Measurements from ENCODE around the gene EIF4EBP2.
A peak's percentile ranks its signal among the peaks of the same experiment; 100 is the strongest.

EIF4EBP2 gene

GRCh38 chr10:70363971-70364771 lies 39.8 kb upstream of the EIF4EBP2 start:
- no peaks in the 10 kb centered on the region for H3K36me3 ChIP-seq (ENCODE audit: low read depth)
- no peaks in the 10 kb centered on the region for H3K9me3 ChIP-seq (ENCODE audit: severe bottlenecking)
- TF ChIP-seq, protein P1, sequence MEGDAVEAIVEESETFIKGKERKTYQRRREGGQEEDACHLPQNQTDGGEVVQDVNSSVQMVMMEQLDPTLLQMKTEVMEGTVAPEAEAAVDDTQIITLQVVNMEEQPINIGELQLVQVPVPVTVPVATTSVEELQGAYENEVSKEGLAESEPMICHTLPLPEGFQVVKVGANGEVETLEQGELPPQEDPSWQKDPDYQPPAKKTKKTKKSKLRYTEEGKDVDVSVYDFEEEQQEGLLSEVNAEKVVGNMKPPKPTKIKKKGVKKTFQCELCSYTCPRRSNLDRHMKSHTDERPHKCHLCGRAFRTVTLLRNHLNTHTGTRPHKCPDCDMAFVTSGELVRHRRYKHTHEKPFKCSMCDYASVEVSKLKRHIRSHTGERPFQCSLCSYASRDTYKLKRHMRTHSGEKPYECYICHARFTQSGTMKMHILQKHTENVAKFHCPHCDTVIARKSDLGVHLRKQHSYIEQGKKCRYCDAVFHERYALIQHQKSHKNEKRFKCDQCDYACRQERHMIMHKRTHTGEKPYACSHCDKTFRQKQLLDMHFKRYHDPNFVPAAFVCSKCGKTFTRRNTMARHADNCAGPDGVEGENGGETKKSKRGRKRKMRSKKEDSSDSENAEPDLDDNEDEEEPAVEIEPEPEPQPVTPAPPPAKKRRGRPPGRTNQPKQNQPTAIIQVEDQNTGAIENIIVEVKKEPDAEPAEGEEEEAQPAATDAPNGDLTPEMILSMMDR (IDR thresholded peaks at IDR 0.05; ENCODE audit: poor library complexity, severe bottlenecking), result peak; percentile 92
- H3K4me1 ChIP-seq (ENCODE audit: insufficient read depth, poor library complexity, severe bottlenecking), result peaks cover 10% of the 10 kb centered on the region
- H3K27ac ChIP-seq (ENCODE audit: poor library complexity, severe bottlenecking), result peak overlapping the region; percentile 95
- DNase-seq (ENCODE audit: low spot score) (peak; percentile 95), ATAC-seq (ENCODE audit: low read depth) (peak; percentile 99)
- no peak overlapping the region for H3K4me3 ChIP-seq (ENCODE audit: severe bottlenecking)
- no peaks in the 10 kb centered on the region for H3K27me3 ChIP-seq (ENCODE audit: insufficient read depth, poor library complexity, severe bottlenecking)

DNA sequence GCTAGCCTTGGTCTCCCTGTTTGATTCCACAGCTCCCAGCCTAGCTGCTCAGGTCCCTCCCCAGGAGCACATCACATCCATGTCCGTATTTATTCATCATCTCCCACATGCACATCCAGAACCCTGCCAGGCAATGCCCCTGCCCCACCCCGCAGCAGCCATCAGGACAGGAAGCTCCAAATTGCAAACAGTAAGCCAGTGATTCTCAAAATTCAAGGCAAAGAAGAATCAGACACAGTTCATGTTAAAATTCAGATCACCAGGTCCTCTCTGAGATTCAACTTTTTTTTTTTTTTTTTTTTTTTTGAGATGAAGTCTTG lies 39.2 kb upstream of the EIF4EBP2 start:
- TF ChIP-seq, protein P1 (IDR thresholded peaks at IDR 0.05; ENCODE audit: poor library complexity, severe bottlenecking), result peak; percentile 75
- Histone ChIP-seq H3K9me3 (ENCODE audit: severe bottlenecking) (no peaks in the 10 kb centered on the region), H3K4me1 (ENCODE audit: insufficient read depth, poor library complexity, severe bottlenecking) (peaks cover 8% of the 10 kb centered on the region), H3K27ac (ENCODE audit: poor library complexity, severe bottlenecking) (peak overlapping the region; percentile 95), H3K4me3 (ENCODE audit: severe bottlenecking) (no peak overlapping the region), H3K36me3 (ENCODE audit: low read depth) (no peaks in the 10 kb centered on the region), H3K27me3 (ENCODE audit: insufficient read depth, poor library complexity, severe bottlenecking) (no peaks in the 10 kb centered on the region)
- no peak for DNase-seq (ENCODE audit: low spot score)
- no peak for ATAC-seq (ENCODE audit: low read depth)

DNA sequence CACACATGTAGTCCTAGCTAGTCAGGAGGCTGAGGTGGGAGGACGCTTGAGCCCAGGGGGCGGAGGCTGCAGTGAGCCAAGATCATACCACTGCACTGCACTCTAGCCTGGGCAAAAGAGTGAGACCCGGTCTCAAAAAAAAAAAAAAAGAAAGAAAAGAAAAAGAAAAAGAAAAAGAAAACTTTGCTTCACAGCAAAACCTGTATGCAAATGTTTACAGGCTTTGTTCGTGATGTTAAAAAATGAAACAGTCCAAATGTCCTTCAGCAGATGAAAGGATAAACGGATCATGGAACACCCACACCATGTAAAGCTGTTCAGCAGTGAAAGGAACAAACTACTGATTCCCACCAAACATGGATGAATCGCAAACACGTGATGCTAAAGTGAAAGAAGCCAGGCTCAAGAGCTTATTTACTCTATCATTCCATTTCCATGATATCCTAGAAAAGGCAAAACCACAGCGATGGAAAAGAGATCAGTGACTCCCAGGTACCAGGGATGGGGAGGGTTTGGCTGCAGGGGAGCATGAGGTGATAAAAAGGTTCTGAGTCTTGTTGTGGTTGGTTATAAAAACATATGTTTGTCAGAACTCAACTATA lies 36.6 kb upstream of the EIF4EBP2 start:
- TF ChIP-seq, protein P1 (IDR thresholded peaks at IDR 0.05; ENCODE audit: poor library complexity, severe bottlenecking), result no peak
- H3K27ac ChIP-seq (ENCODE audit: poor library complexity, severe bottlenecking), result peak overlapping the region; percentile 14
- no peak for DNase-seq (ENCODE audit: low spot score)

DNA sequence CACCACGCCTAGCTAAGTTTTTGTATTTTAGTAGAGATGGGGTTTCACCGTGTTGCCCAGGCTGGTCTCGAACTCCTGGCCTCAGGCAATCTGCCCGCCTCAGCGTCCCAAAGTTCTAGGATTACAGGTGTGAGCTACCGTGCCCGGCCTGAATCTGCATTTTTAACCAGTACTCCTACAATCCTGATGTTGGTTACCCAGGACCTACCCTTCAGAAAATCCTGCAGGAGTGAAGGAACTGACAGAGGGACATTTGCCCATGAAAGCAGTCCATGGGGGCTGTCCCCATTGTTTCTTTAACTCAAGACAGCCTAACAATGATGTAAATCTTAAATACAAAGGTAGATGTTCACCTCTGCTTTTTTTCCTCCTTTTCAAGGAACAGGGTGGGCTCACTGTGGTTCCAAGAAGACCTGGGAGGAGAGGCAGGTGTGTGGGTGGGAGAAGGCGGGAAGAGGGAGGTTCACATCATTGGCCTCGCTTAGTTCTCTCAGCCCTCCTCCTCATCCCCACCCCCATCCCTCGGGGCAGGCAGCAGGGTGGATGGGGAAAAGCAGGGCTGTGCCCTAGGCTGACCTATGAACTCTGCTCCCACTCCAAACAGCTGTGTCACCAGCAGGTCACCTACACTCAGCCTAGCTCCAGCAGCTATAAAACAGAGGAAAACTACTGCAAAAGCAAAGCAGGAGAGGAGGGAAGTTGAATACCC lies 35.0 kb upstream of the EIF4EBP2 start:
- TF ChIP-seq, protein P1 (IDR thresholded peaks at IDR 0.05; ENCODE audit: poor library complexity, severe bottlenecking), result no peak
- no peak for DNase-seq (ENCODE audit: low spot score)

More for the DNA sequence above, 36.6 kb upstream of the EIF4EBP2 start:
- H3K27me3 ChIP-seq (ENCODE audit: insufficient read depth, poor library complexity, severe bottlenecking), result no peaks in the 10 kb centered on the region
- H3K9me3 ChIP-seq (ENCODE audit: severe bottlenecking), result no peaks in the 10 kb centered on the region
- no peak overlapping the region for H3K4me3 ChIP-seq (ENCODE audit: severe bottlenecking)
- peaks cover 8% of the 10 kb centered on the region for H3K4me1 ChIP-seq (ENCODE audit: insufficient read depth, poor library complexity, severe bottlenecking)
- H3K36me3 ChIP-seq (ENCODE audit: low read depth), result no peaks in the 10 kb centered on the region
- peak; percentile 31; the same call in 1 of the 3 replicates for ATAC-seq (ENCODE audit: low read depth)

More for the DNA sequence above, 35.0 kb upstream of the EIF4EBP2 start:
- H3K36me3 ChIP-seq (ENCODE audit: low read depth), result no peaks in the 10 kb centered on the region
- ATAC-seq (ENCODE audit: low read depth), result no peak
- peaks cover 4% of the 10 kb centered on the region for H3K4me1 ChIP-seq (ENCODE audit: insufficient read depth, poor library complexity, severe bottlenecking)
- H3K9me3 ChIP-seq (ENCODE audit: severe bottlenecking), result no peaks in the 10 kb centered on the region
- H3K27me3 ChIP-seq (ENCODE audit: insufficient read depth, poor library complexity, severe bottlenecking), result no peaks in the 10 kb centered on the region
- H3K4me3 ChIP-seq (ENCODE audit: severe bottlenecking), result no peak overlapping the region
- H3K27ac ChIP-seq (ENCODE audit: poor library complexity, severe bottlenecking), result no peak overlapping the region

Measured in RWPE2 (cell line).